ENCODE results near the gene CHRNB2.

DNA sequence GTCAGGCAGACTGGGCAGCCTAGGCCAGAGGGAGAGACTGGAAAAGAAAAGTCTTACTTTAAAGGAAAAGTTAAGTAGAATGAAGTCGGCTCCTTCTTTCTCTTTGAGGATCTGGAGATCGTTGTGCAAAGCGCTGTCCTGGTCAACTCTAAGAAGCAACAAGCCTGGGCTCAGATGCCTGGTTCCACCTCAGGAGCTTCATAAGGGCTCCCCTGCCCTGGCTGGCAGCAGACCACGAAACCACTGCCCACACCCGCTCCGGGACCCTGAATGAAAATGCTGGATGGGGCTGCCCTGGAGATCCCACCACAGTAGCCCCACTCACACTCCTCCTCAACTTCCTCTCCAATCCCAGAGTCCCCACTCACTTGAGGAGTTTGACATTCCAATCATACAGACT is 15.5 kb upstream of the CHRNB2 start:
- TF ChIP-seq, protein P1, sequence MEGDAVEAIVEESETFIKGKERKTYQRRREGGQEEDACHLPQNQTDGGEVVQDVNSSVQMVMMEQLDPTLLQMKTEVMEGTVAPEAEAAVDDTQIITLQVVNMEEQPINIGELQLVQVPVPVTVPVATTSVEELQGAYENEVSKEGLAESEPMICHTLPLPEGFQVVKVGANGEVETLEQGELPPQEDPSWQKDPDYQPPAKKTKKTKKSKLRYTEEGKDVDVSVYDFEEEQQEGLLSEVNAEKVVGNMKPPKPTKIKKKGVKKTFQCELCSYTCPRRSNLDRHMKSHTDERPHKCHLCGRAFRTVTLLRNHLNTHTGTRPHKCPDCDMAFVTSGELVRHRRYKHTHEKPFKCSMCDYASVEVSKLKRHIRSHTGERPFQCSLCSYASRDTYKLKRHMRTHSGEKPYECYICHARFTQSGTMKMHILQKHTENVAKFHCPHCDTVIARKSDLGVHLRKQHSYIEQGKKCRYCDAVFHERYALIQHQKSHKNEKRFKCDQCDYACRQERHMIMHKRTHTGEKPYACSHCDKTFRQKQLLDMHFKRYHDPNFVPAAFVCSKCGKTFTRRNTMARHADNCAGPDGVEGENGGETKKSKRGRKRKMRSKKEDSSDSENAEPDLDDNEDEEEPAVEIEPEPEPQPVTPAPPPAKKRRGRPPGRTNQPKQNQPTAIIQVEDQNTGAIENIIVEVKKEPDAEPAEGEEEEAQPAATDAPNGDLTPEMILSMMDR (IDR thresholded peaks at IDR 0.05) = no peak
- no peak for TF ChIP-seq POLR2A (IDR thresholded peaks at IDR 0.05)
